ENCODE results near the gene MYOM1.

The MYOM1 gene

DNA sequence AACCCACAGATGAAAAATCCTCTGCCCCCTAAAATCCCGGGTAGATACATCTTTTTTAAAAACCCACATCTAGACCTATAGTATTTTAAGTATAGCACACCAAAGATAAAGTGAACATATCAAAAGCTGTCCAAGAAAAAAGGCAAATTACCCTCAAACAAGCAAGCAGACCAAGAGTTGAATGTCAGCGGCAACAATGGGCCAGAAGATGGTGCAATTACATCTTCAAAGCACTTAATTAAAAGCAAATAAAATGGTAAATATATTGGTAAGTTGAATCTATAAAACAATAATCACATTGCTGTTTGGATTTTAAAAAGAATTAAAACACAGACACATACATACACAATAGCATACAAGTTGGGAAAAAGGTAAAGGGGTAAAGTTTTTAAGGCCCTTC lies 98.5 kb downstream of the MYOM1 start:
- POLR2A ChIA-PET = no interaction called here
- CTCF ChIA-PET = interaction anchor here (1.2 kb wide), 2 partner anchors 8 to 58 kb away, joined by 3 to 5 read pairs; no protein-coding TSS in a partner anchor
- TF ChIP-seq, protein P1, sequence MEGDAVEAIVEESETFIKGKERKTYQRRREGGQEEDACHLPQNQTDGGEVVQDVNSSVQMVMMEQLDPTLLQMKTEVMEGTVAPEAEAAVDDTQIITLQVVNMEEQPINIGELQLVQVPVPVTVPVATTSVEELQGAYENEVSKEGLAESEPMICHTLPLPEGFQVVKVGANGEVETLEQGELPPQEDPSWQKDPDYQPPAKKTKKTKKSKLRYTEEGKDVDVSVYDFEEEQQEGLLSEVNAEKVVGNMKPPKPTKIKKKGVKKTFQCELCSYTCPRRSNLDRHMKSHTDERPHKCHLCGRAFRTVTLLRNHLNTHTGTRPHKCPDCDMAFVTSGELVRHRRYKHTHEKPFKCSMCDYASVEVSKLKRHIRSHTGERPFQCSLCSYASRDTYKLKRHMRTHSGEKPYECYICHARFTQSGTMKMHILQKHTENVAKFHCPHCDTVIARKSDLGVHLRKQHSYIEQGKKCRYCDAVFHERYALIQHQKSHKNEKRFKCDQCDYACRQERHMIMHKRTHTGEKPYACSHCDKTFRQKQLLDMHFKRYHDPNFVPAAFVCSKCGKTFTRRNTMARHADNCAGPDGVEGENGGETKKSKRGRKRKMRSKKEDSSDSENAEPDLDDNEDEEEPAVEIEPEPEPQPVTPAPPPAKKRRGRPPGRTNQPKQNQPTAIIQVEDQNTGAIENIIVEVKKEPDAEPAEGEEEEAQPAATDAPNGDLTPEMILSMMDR (IDR thresholded peaks at IDR 0.05; ENCODE audit: control extremely low read depth, extremely low read depth, low read depth, missing control alignments) = no peak
- no peak for DNase-seq (ENCODE audit: extremely low spot score)

DNA sequence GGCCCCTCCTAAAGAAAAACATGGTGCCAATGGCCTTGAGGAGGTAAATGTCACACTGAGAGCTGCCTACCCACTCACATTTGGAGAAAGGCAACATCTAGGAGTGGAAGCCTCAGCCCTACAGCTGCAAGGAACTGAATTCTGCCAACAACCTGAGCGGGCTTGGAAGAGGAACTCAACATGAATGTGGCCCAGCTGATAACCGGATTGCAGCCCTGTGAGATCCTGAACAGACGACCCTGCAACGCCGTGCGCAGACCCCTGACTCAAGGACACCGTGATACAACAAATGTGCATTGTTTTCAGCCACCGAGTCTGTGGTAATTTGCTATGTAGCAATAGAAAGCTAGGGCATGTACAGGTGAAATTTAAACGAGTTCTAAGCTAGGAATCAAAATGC lies 99.4 kb downstream of the MYOM1 start:
- ChIA-PET CTCF (interaction anchor here (1.2 kb wide), 2 partner anchors 9 to 57 kb away, joined by 3 to 5 read pairs; no protein-coding TSS in a partner anchor), POLR2A (no interaction called here)
- TF ChIP-seq, protein P1 (IDR thresholded peaks at IDR 0.05; ENCODE audit: control extremely low read depth, extremely low read depth, low read depth, missing control alignments) = no peak
- no peak for DNase-seq (ENCODE audit: extremely low spot score)

DNA sequence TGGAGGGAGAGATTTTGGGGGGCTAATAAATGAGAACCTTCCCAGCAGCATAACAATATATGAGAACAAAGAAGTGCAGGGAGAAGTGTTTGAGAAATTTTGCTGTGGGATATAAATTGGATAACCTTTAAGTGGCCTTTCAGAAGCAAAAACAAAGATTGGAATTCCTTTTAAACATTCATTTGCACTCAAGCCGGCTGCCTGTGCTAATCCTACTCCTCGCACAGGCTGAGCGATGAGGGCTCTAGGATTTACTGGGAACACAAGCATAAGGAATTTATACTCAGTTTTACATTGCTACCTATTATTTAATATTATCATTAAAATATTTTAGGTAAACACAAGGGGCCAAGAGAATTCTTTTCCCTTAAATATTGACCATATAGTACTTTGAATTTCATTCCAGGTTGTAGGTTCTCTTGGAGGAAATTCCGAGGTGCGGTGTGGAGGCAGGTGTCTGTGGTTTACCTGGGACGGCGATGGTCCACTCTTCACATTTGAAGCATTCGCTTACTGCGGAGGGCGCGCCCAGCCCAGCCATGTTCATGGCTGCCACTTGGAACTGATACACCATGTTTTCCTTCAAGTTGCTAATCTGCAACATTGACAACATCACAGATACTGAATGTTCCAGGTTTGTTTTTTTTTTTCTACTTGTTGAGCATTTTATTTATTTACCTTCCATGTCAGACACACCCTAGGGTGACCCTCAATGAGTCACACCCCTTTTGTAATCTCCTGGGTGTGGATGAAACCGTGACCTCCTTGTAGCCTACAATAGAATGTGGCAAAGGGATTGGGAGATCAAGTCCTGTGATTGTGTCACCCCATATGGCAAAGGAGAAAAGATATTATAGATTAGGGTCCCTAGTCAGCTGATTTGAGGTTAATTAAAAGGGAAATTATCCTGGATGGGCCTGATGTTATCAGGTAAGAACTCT lies 100.1 kb downstream of the MYOM1 start:
- TF ChIP-seq, protein P1 (IDR thresholded peaks at IDR 0.05; ENCODE audit: control extremely low read depth, extremely low read depth, low read depth, missing control alignments) = no peak
- POLR2A ChIA-PET = no interaction called here
- DNase-seq (ENCODE audit: extremely low spot score) = no peak
- CTCF ChIA-PET = interaction anchor here (1.2 kb wide), 2 partner anchors 9 to 57 kb away, joined by 3 to 5 read pairs; no protein-coding TSS in a partner anchor

DNA sequence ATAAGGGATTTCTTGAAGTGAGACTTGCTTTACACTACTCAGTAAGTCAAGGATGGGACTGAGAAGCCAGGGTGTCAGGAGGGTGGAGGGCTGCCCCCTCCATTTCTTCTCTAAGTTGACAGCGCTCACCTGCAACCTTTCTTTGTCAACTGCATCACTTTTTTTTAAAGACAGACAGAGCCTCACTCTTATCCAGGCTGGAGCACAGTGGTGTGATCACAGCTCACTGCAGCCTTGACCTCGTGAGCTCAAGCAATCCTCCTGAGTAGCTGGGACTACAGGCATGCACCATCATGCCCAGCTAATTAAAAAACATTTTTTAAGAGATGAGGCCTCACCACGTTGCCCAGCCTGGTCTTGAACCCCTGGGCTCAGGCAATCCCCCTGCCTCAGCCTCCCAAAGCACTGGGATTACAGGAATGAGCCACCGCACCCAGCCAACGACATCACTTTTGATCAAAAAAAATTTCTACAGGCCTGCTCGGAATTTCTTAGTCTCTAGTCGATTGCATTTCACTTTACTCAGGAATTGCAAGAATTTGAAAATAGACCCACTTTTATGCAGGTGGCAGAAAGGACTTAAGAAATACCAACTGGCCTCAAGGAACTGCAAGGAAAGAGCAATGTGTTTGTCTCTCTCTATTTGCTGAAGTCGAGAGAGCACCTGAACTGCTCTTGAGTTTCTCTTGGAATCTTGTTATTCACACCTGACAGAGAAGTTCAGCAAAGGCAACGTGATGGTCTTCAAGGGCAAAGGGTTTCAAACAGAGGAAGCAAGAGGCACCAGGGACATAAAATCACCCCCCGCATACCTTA lies 101.4 kb downstream of the MYOM1 start:
- ChIA-PET CTCF (interaction anchor here (0.8 to 1.3 kb wide), 5 partner anchors 9 to 185 kb away, joined by 3 to 4 read pairs (median 3); no protein-coding TSS in a partner anchor), POLR2A (no interaction called here)
- TF ChIP-seq, protein P1 (IDR thresholded peaks at IDR 0.05; ENCODE audit: control extremely low read depth, extremely low read depth, low read depth, missing control alignments) = no peak
- no peak for DNase-seq (ENCODE audit: extremely low spot score)

DNA sequence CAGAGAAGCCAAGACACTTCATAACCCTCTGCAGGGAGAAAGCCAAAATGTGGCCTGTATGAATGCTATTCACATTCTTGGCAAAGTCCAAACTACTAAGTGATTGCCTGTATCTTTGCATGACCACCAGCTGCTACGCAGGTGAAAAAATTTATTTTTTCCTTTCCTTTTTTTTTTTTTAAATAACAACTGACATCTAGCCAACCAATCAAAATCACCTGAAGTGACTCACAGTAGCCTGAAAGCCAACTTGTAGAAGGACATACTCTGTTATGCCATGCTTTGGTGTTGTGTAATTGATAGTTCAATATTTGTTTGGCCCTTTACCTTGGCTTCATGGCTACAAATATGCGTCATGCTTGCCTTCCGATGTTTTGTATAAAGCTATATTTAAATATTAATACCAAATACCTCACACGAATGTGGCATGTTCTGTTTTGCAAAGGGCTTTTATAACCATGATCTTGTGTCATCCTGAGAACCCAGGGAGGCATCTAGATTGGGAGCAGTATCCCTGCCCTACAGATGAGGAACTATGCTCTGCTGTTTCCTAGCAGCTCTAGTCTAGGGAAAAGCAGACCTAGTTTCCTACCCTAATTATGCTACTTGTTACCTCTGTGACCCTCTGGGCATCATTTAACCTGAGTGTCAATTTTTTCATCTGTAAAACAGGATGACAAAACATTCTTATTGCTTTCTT lies 102.1 kb downstream of the MYOM1 start:
- POLR2A ChIA-PET = no interaction called here
- TF ChIP-seq, protein P1 (IDR thresholded peaks at IDR 0.05; ENCODE audit: control extremely low read depth, extremely low read depth, low read depth, missing control alignments) = no peak
- CTCF ChIA-PET = interaction anchor here (0.8 to 2.2 kb wide), 10 partner anchors 8 to 184 kb away, joined by 3 to 16 read pairs (median 4); no protein-coding TSS in a partner anchor
- no peak for DNase-seq (ENCODE audit: extremely low spot score)
